HepG2 (cell line): Measurements from ENCODE around the gene FXR2. TPM values are rescaled to one million over a fixed set of nuclear protein-coding genes. Genes with fewer than 3 reads are reported as not detected.

Source experiments
- ATAC-seq: fragments of 200-7000 bp; cut with Tn5 transposase; 3 replicates; pipeline ENCODE4 v1.9.1; 2020; ENCODE audit warnings: mild to moderate bottlenecking, moderate library complexity
- BruUV-seq: library from RNA; stranded (reverse); fragments of 400-500 nt; replicated peaks from 2 replicates; lab custom pipeline; 2021; lab: Mats Ljungman, UMichigan
- CTCF ChIA-PET: fragments of 300-600 bp; formaldehyde crosslinking; extraction: SDS; loops from one replicate; lab custom pipeline; 2021; ENCODE audit warnings: low total read pairs, inconsistent platforms, low intra/inter-chr PET ratio; lab: Yijun Ruan, JAX
- POLR2A ChIA-PET: fragments of 350-600 bp; sonication (Branson Sonifier 250); formaldehyde crosslinking; loops from one replicate; lab custom pipeline; 2020; ENCODE audit warnings: antibody characterized with exemption, inconsistent platforms; lab: Yijun Ruan, JAX
- DNase-seq: peaks from one replicate; pipeline ENCODE4 v3.0.0-alpha.2; 2015; ENCODE audit warnings: low spot score
- FAIRE-seq: peaks from 3 replicates; lab custom pipeline; 2011; peaks lifted over from hg19 to GRCh38; lab: Jason Lieb, UNC
- H2AFZ ChIP-seq: one replicate; pipeline ENCODE4 v1.6.1; 2011; ENCODE audit warnings: low read length, inconsistent platforms
- H3K27ac ChIP-seq: fragments of 300-600 bp; 3 replicates; pipeline ENCODE4 v1.8.0; 2011; ENCODE audit warnings: mixed run types, mild to moderate bottlenecking, mixed read lengths, low read length, inconsistent platforms; ENCODE audit not compliant: insufficient read depth; ENCODE audit errors: extremely low read length
- H3K27me3 ChIP-seq, 2 experiments: fragments of 200-600 bp in 1 of 2; 2 replicates in 1 of 2; 3 replicates in 1 of 2; pipeline versions ENCODE4 v1.6.0 to v1.8.0; 2011; ENCODE audit warnings: low read length in 2 of 2, mild to moderate bottlenecking in 2 of 2, moderate library complexity in 2 of 2, inconsistent platforms in 1 of 2; ENCODE audit not compliant: insufficient read depth in 2 of 2, control insufficient read depth in 1 of 2
- H3K36me3 ChIP-seq, 2 experiments: fragments of 200-600 bp in 1 of 2; replicated peaks in 1 of 2; 2 replicates in 1 of 2; 3 replicates in 1 of 2; pipeline versions ENCODE4 v1.5.1 to v1.8.0; 2011; ENCODE audit warnings: low read length in 2 of 2, inconsistent platforms in 1 of 2; ENCODE audit not compliant: insufficient read depth in 2 of 2, control insufficient read depth in 1 of 2
- H3K4me1 ChIP-seq: 2 replicates; pipeline ENCODE4 v1.5.1; 2012; ENCODE audit warnings: low read length, inconsistent platforms; ENCODE audit not compliant: insufficient read depth
- H3K4me2 ChIP-seq: 2 replicates; pipeline ENCODE4 v1.6.0; 2011; ENCODE audit warnings: low read depth, low read length, inconsistent platforms
- H3K4me3 ChIP-seq, 3 experiments: fragments of 200-600 bp in 1 of 3; sonication (generic), shearing (Covaris generic) in 1 of 3; replicated peaks in 1 of 3; 2 replicates each; pipeline ENCODE4 v1.5.1; 2011 to 2016; ENCODE audit warnings: low read length in 3 of 3, inconsistent platforms in 2 of 3, low read depth in 2 of 3, mild to moderate bottlenecking in 2 of 3, control low read depth in 1 of 3, mixed read lengths in 1 of 3; ENCODE audit not compliant: insufficient read depth in 1 of 3
- H3K79me2 ChIP-seq: one replicate; pipeline ENCODE4 v1.6.1; 2011; ENCODE audit warnings: low read length, inconsistent platforms; ENCODE audit not compliant: insufficient read depth
- H3K9ac ChIP-seq: 2 replicates; pipeline ENCODE4 v1.6.0; 2011; ENCODE audit warnings: mild to moderate bottlenecking, low read depth, low read length, inconsistent platforms; ENCODE audit not compliant: insufficient read depth
- H3K9me3 ChIP-seq: 2 replicates; pipeline ENCODE4 v1.5.1; 2012; ENCODE audit warnings: mild to moderate bottlenecking, low read length
- H4K20me1 ChIP-seq: 2 replicates; pipeline ENCODE4 v1.6.0; 2011; ENCODE audit warnings: inconsistent platforms, mild to moderate bottlenecking, low read length, moderate library complexity; ENCODE audit not compliant: insufficient read depth
- LCORL ChIP-seq, 2 experiments: fragments of 450-650 bp in 1 of 2; sonication (generic) in 1 of 2; formaldehyde crosslinking in 1 of 2; IDR thresholded peaks; 2 replicates each; pipeline versions ENCODE4 v1.5.0 to v1.6.1; 2017 to 2020; ENCODE audit warnings: antibody characterized with exemption in 1 of 2, missing genetic modification reagents in 1 of 2
- POLR2A ChIP-seq, 2 experiments: IDR thresholded peaks; 2 replicates each; pipeline ENCODE4 v1.6.1; 2011; ENCODE audit warnings: low read depth in 2 of 2, low read length in 2 of 2, mild to moderate bottlenecking in 1 of 2, moderate library complexity in 1 of 2; ENCODE audit not compliant: insufficient read depth in 1 of 2
- ZFP36L1 ChIP-seq: sonication (generic); formaldehyde crosslinking; IDR thresholded peaks from 2 replicates; pipeline ENCODE4 v1.8.0; 2022; ENCODE audit warnings: mild to moderate bottlenecking, missing genetic modification reagents, moderate library complexity
- ZFP91 ChIP-seq: sonication (generic); formaldehyde crosslinking; IDR thresholded peaks from 2 replicates; pipeline ENCODE4 v1.9.0; 2022; ENCODE audit warnings: missing genetic modification reagents, mild to moderate bottlenecking, borderline replicate concordance
- ZNF512B ChIP-seq: sonication (generic); formaldehyde crosslinking; IDR thresholded peaks from 2 replicates; pipeline ENCODE4 v1.5.1; 2020; ENCODE audit warnings: missing genetic modification reagents, mild to moderate bottlenecking, borderline replicate concordance
- ZNF558 ChIP-seq: sonication (generic); formaldehyde crosslinking; IDR thresholded peaks from 2 replicates; pipeline ENCODE4 v1.9.0; 2022; ENCODE audit warnings: mild to moderate bottlenecking, missing genetic modification reagents, borderline replicate concordance
- ZNF792 ChIP-seq: IDR thresholded peaks from 2 replicates; pipeline ENCODE4 v1.6.1; 2016
- WGBS: methylation state at CpG from one replicate; pipeline ENCODE4 v1.1.6; 2017; ENCODE audit warnings: low lambda C conversion rate; 5-methylcytosine and 5-hydroxymethylcytosine counted together
- in situ Hi-C: cut with HindIII; loops from 2 replicates; pipeline ENCODE4 v1.10.0; 2017; ENCODE audit warnings: low pct_unique_long_range_greater_than_20kb; ENCODE audit not compliant: extremely low pct_ligation_motif_present
- intact Hi-C: fragments of 100-400 bp; cut with micrococcal nuclease; formaldehyde crosslinking; loops from one replicate; pipeline ENCODE4 v1.10.0; 2022; ENCODE audit not compliant: unreplicated experiment
- polyA plus RNA-seq, 8 experiments: library from polyadenylated mRNA; depleted of rRNA in 3 of 8; stranded (reverse) in 7 of 8; unstranded in 1 of 8; fragments of >200 nt; fragmentation: Illumina TruSeq in 4 of 8; extraction: Trizol in 4 of 8; gene quantifications; 2 replicates each; pipeline versions ENCODE4 v1.2.1 to v1.2.3, GENCODE V29; 2011 to 2016; ENCODE audit warnings: low read depth in 4 of 8, missing spikeins in 1 of 8, mixed read lengths in 1 of 8; ENCODE audit not compliant: insufficient read depth in 1 of 8
- total RNA-seq, 5 experiments: library from RNA; depleted of rRNA; stranded (reverse); fragments of >200 nt; fragmentation: Illumina TruSeq; extraction: Trizol; gene quantifications; 2 replicates each; pipeline ENCODE4 v1.2.3, GENCODE V29; 2016; ENCODE audit warnings: low read depth in 1 of 5
- TF ChIP-seq, protein P1 (sequence below): sonication (generic); formaldehyde crosslinking; IDR thresholded peaks from 2 replicates; pipeline ENCODE4 v1.4.0; 2020; ENCODE audit warnings: mild to moderate bottlenecking, missing genetic modification reagents

FXR2 gene
- total and polyA plus RNA-seq, 2 of the 13 experiments (the other 11 are each of a cell fraction or from before 2014, with no cell fraction given): 20.9 to 24.4 TPM

DNA sequence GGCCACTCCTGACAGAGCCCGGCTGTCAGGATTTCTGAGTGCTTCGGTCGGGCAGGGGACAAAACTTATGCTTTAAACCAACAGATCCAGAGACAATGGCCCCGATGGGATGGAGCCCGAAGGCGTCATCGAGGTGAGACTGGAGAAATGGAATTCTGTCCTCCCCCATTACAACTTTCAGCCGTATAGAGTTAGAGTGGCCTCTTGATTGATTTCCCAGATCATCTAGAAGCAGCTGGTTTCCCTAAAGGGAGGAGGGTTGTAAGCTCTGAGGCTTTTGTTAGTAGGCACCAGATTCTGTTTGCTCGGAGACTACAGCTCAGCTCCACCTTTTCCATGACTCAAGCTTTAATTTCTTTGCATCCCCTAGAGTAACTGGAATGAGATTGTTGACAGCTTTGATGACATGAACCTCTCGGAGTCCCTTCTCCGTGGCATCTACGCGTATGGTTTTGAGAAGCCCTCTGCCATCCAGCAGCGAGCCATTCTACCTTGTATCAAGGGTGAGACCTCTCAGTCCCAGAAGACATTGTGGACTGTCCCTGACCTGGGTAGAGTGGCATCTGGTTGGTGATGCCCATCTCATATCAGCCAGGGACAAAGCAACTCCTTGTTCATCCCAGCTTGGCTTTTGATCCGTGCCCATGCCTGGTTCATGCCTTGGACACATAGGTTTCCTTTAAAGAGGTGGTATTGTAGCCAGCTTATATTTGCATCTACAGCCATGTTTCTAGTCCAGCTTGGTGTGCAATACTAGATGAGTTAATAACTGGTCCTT lies 40.3 kb downstream of the FXR2 start:
- no TSS peak for BruUV-seq
- no peak for DNase-seq
- 36% methylated on average over 8 of the region's 15 CpGs for WGBS
- H3K4me3 ChIP-seq: peak overlapping the region; percentile 89 to 96 (median 94)
- H3K27ac ChIP-seq: peak overlapping the region; percentile 93
- peaks cover 67% of the 10 kb centered on the region for H3K4me1 ChIP-seq
- no peak for ATAC-seq
- H3K36me3 ChIP-seq: peaks cover 14 to 72% of the 10 kb centered on the region in 2 experiments
- H3K79me2 ChIP-seq: peaks cover 44% of the 10 kb centered on the region
- no peak overlapping the region for H2AFZ ChIP-seq
- ChIA-PET CTCF (no interaction called here), POLR2A (interaction anchor here (0.7 to 3.3 kb wide), 14 partner anchors 10 to 263 kb away, joined by 3 to 51 read pairs (median 7); partner anchors contain the start of genes ATP1B2, FXR2, MPDU1 and POLR2A)
- H3K4me2 ChIP-seq: peak overlapping the region; percentile 84
- TF ChIP-seq ZNF512B (CRISPR knock-in tag): no peak
- TF ChIP-seq ZNF558: 0 out of 2 replicates have a peak, but pooled peaks have one; percentile 5
- 0 out of 2 replicates have a peak, but pooled peaks have one; percentile 5 for TF ChIP-seq ZFP91 (CRISPR knock-in tag)
- TF ChIP-seq, protein P1, sequence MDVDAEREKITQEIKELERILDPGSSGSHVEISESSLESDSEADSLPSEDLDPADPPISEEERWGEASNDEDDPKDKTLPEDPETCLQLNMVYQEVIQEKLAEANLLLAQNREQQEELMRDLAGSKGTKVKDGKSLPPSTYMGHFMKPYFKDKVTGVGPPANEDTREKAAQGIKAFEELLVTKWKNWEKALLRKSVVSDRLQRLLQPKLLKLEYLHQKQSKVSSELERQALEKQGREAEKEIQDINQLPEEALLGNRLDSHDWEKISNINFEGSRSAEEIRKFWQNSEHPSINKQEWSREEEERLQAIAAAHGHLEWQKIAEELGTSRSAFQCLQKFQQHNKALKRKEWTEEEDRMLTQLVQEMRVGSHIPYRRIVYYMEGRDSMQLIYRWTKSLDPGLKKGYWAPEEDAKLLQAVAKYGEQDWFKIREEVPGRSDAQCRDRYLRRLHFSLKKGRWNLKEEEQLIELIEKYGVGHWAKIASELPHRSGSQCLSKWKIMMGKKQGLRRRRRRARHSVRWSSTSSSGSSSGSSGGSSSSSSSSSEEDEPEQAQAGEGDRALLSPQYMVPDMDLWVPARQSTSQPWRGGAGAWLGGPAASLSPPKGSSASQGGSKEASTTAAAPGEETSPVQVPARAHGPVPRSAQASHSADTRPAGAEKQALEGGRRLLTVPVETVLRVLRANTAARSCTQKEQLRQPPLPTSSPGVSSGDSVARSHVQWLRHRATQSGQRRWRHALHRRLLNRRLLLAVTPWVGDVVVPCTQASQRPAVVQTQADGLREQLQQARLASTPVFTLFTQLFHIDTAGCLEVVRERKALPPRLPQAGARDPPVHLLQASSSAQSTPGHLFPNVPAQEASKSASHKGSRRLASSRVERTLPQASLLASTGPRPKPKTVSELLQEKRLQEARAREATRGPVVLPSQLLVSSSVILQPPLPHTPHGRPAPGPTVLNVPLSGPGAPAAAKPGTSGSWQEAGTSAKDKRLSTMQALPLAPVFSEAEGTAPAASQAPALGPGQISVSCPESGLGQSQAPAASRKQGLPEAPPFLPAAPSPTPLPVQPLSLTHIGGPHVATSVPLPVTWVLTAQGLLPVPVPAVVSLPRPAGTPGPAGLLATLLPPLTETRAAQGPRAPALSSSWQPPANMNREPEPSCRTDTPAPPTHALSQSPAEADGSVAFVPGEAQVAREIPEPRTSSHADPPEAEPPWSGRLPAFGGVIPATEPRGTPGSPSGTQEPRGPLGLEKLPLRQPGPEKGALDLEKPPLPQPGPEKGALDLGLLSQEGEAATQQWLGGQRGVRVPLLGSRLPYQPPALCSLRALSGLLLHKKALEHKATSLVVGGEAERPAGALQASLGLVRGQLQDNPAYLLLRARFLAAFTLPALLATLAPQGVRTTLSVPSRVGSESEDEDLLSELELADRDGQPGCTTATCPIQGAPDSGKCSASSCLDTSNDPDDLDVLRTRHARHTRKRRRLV (CRISPR knock-in tag): 0 out of 2 replicates have a peak, but pooled peaks have one; percentile 31
- peak; percentile 29 to 41; a peak in 2 of 4 replicates for TF ChIP-seq POLR2A (IDR thresholded peaks at IDR 0.05; ENCODE audit: insufficient read depth in 1 of 2, low read depth in 2 of 2, low read length in 2 of 2)
- 0 out of 2 replicates have a peak, but pooled peaks have one; percentile 41 for TF ChIP-seq ZFP36L1 (CRISPR knock-in tag)
- TF ChIP-seq LCORL (IDR thresholded peaks at IDR 0.05): no peak
- TF ChIP-seq LCORL (CRISPR knock-in tag; IDR thresholded peaks at IDR 0.05): 0 out of 2 replicates have a peak, but pooled peaks have one; percentile 13
- TF ChIP-seq ZNF792: no peak
- no peaks in the 10 kb centered on the region for H3K9me3 ChIP-seq
- in situ Hi-C loops: loop anchor here (10.0 kb wide), 1 partner anchor 270 kb away; no protein-coding TSS in a partner anchor
- peaks cover 59% of the 10 kb centered on the region for H4K20me1 ChIP-seq
- intact Hi-C loops: loop anchor here (5.0 kb wide), 1 partner anchor 113 kb away; the partner anchor contains the start of genes TP53 and WRAP53
- peak overlapping the region; percentile 99 for H3K9ac ChIP-seq
- H3K27me3 ChIP-seq: no peaks in the 10 kb centered on the region; a peak in 1 of 5 replicates
- FAIRE-seq: no peak
